Activated CD4-positive, alpha-beta memory T cell treated with anti-CD3 and anti-CD28 coated beads for 36 hours (primary cell): Measurements from ENCODE around the gene RLN2. TPM values are rescaled to one million over a fixed set of nuclear protein-coding genes. Genes with fewer than 3 reads are reported as not detected.

Experiments
- CTCF ChIA-PET: fragments of 350-600 bp; sonication (Branson Sonifier 250); formaldehyde crosslinking; loops from one replicate; lab custom pipeline; 2021; ENCODE audit warnings: antibody characterized with exemption, inconsistent platforms; lab: Charles Lee
- POLR2A ChIA-PET: fragments of 350-600 bp; sonication (Branson Sonifier 250); formaldehyde crosslinking; loops from one replicate; lab custom pipeline; 2021; ENCODE audit warnings: antibody characterized with exemption; lab: Charles Lee
- DNase-seq: peaks from one replicate; pipeline ENCODE4 v3.0.0-alpha.2; 2020
- H3K27ac Mint-ChIP-seq: one replicate; pipeline ENCODE4 v1.8.0; 2021; ENCODE audit warnings: mixed read lengths
- H3K27me3 Mint-ChIP-seq: one replicate; pipeline ENCODE4 v1.8.0; 2021; ENCODE audit warnings: mixed read lengths
- H3K36me3 Mint-ChIP-seq: one replicate; pipeline ENCODE4 v1.8.0; 2021; ENCODE audit warnings: mixed read lengths
- H3K4me1 Mint-ChIP-seq: one replicate; pipeline ENCODE4 v1.8.0; 2021; ENCODE audit warnings: low read depth, mixed read lengths
- H3K4me3 Mint-ChIP-seq: one replicate; pipeline ENCODE4 v1.8.0; 2021; ENCODE audit warnings: mild to moderate bottlenecking, mixed read lengths
- H3K9me3 Mint-ChIP-seq: one replicate; pipeline ENCODE4 v1.8.0; 2021; ENCODE audit warnings: mixed read lengths
- intact Hi-C: fragments of 100-400 bp; cut with micrococcal nuclease; formaldehyde crosslinking; loops from one replicate; pipeline ENCODE4 v1.15.1; 2023
- total RNA-seq, 2 experiments: library from RNA; stranded (reverse); gene quantifications; one replicate each; pipeline ENCODE4 v1.2.3, GENCODE V29; 2021

The RLN2 gene
- total RNA-seq, 2 experiments from 2014 or later, result 4.6 to 5.0 TPM

DNA sequence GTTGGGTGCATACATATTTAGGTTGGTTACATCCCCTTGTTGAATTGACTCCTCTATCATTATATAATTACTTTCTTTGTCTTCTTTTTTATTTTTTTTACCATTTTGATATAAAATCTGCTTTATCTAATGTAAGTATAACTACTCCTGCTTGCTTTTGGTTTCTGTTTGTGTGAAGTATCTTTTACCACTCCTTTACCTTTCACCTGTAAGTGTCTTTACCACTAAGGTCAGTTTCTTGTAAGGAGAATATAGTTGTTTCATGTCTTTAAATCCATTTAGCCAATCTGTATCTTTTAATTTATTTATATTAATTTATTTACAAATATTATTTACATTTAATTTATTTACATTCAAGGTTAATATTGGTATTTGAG is 40.3 kb downstream of the RLN2 start:
- CTCF ChIA-PET, result interaction anchor here (1.2 kb wide), 2 partner anchors 57 to 78 kb away, joined by 3 to 6 read pairs; no protein-coding TSS in a partner anchor
- H3K4me3 Mint-ChIP-seq, result no peak overlapping the region
- intact Hi-C loops, result loop anchor here (5.0 kb wide), 2 partner anchors 77 to 502 kb away; partner anchors contain the start of gene INSL6

DNA sequence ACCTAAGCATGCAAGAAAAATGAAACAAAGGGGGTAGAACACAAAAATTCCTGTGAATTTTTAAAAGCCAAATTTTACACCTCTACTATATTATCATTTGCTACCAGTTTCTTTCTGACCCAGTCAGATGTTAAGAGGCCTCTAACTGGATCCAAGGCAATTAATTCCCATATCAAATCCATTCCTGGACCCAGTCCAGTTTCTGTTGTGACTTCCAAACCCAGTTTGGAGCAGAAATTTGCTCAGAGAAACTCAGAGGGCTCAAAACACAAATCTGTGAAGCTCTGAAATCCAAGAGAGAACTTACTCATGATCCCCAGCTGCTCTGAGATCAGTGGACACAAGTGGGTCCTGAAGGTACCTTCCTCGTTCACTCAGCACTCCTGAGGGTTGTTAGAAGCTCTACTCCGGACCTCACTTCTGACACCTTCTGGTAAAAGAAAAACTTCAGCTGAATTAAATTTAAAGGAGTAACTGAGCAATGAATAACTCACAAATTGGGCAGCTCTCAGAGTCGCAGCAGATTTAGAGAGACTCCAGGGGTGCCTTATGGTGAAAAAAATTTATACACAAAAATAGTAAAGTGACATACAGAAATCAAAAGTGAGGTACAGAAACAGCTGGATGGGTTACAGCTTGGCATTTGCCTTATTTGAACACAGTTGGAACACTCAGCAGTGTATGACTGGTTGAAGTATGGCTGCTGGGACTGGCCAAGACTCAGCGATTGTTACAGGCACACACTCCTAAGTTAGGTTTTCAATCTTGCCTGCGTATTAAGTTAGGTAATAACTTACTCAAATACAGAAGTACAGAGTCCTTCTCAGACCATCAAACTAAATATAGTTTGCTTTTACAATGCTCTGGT is 40.9 kb downstream of the RLN2 start:
- no peak for DNase-seq
- no peaks in the 10 kb centered on the region for H3K27me3 Mint-ChIP-seq
- intact Hi-C loops, result loop anchor here (5.0 kb wide), 2 partner anchors 76 to 501 kb away; partner anchors contain the start of gene INSL6
- no peak overlapping the region for H3K27ac Mint-ChIP-seq
- no peak overlapping the region for H3K4me3 Mint-ChIP-seq
- H3K36me3 Mint-ChIP-seq, result no peaks in the 10 kb centered on the region
- ChIA-PET POLR2A (interaction anchor here (0.7 kb wide), 1 partner anchor 285 kb away, joined by 3 read pairs; no protein-coding TSS in a partner anchor), CTCF (interaction anchor here (1.2 kb wide), 2 partner anchors 58 to 77 kb away, joined by 3 to 6 read pairs; no protein-coding TSS in a partner anchor)
- H3K9me3 Mint-ChIP-seq, result no peaks in the 10 kb centered on the region
- H3K4me1 Mint-ChIP-seq, result peaks cover 12% of the 10 kb centered on the region

More for the DNA sequence above, 40.3 kb downstream of the RLN2 start:
- Mint-ChIP-seq H3K27me3 (no peaks in the 10 kb centered on the region), H3K4me1 (peaks cover 12% of the 10 kb centered on the region), H3K36me3 (no peaks in the 10 kb centered on the region), H3K27ac (no peak overlapping the region), H3K9me3 (no peaks in the 10 kb centered on the region)
- no peak for DNase-seq
- POLR2A ChIA-PET, result no interaction called here

Other genes with a start within 250 kb of the RLN2 start
- not detected for gene INSL6, start 119.1 kb downstream of the RLN2 start, total RNA-seq
- gene INSL4, start 73.3 kb downstream of the RLN2 start, total RNA-seq, result not detected
- 1 to 10 TPM; 1.2 to 1.8 TPM for gene RLN1, start 35.2 kb upstream of the RLN2 start, total RNA-seq
- gene PLGRKT, start 133.2 kb upstream of the RLN2 start, total RNA-seq, result 10 to 100 TPM; 52.9 to 59.4 TPM
- 10 to 100 TPM; 28.3 to 32.4 TPM for gene CD274, start 145.8 kb upstream of the RLN2 start, total RNA-seq
- gene PDCD1LG2, start 205.8 kb upstream of the RLN2 start, total RNA-seq, result under 1 TPM; 0.73 to 0.83 TPM